GM15510 (cell line): Measurements from ENCODE around the gene CHRM4.

Source experiments
- POLR2A ChIP-seq: IDR thresholded peaks from 3 replicates; pipeline ENCODE4 v1.6.1; 2011; ENCODE audit warnings: borderline replicate concordance; ENCODE audit not compliant: insufficient read length; ENCODE audit errors: extremely low read depth

The CHRM4 gene

GRCh38 chr11:46381048-46381818 is 10.3 kb downstream of the CHRM4 start, which contains the start of gene MDK:
TSS of gene MDK (plus strand) at chr11:46381669. CDS start at chr11:46382058, 389 bp downstream.
- TF ChIP-seq POLR2A = no peak

- TF ChIP-seq POLR2A = no peak
Observed at GRCh38 chr11:46380340-46381047, 11.1 kb downstream of the CHRM4 start.

GRCh38 chr11:46378811-46379481 is 12.6 kb downstream of the CHRM4 start:
- no peak for TF ChIP-seq POLR2A

GRCh38 chr11:46378296-46378695 is 13.3 kb downstream of the CHRM4 start:
- no peak for TF ChIP-seq POLR2A

GRCh38 chr11:46377831-46378230 is 13.7 kb downstream of the CHRM4 start:
- TF ChIP-seq POLR2A = no peak

GRCh38 chr11:46377290-46377689 is 14.3 kb downstream of the CHRM4 start:
- TF ChIP-seq POLR2A = no peak

- no peak for TF ChIP-seq POLR2A
Observed at GRCh38 chr11:46376258-46377050, 15.1 kb downstream of the CHRM4 start.

- no peak for TF ChIP-seq POLR2A
Observed at GRCh38 chr11:46375392-46376101, 16.0 kb downstream of the CHRM4 start.

GRCh38 chr11:46374815-46375214 is 16.8 kb downstream of the CHRM4 start:
- no peak for TF ChIP-seq POLR2A

GRCh38 chr11:46373787-46374740 is 17.5 kb downstream of the CHRM4 start:
- no peak for TF ChIP-seq POLR2A

GRCh38 chr11:46372086-46372485 is 19.5 kb downstream of the CHRM4 start:
- TF ChIP-seq POLR2A = no peak

GRCh38 chr11:46370253-46370652 is 21.3 kb downstream of the CHRM4 start:
- no peak for TF ChIP-seq POLR2A
